ENCODE results near the gene REELD1.

Gene REELD1

DNA sequence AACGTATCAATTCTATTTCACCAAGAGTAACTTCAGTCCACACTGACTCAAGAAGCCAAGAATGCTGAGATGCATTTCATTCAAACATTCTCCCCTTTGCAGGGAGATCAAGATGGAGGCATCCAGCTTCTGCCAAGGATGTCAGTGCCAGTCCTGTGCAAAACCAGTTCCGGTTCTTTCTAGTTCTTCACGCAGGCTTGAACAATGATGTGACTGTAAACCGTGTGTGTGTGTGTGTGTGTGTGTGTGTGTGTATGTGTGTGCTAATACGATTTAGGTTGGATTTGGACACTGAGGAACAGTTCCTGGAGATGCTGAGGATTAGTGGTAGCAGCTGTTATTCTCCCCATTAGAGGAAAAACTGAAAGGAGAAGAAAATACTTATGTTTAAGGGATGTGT is at the start of gene REELD1:
Gene REELD1 (plus strand): TSS at position 301 of the 400 bp plus-strand sequence. CDS start 2,415 bp downstream, outside the sequence.
- no peak for DNase-seq (ENCODE audit: low read depth)

DNA sequence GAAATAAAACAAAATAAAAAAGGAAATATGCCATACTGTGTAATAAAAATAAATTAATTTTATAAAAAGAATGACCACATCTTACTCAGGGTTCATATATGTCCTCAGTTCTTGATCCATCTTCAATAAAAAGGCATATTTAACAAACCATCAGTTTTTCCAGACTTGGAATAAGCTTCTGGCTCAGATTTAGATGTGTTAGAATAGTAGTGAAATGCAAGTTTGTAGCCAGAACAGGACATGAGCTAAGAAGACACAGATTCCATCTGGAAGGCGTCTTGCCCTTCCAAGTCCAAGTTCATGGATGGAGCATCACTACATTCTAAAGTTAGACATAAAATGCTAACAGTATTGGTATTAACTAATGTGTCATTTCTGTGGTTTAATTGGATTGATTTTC is 49.1 kb upstream of the REELD1 start:
- DNase-seq (ENCODE audit: low read depth) = no peak

DNA sequence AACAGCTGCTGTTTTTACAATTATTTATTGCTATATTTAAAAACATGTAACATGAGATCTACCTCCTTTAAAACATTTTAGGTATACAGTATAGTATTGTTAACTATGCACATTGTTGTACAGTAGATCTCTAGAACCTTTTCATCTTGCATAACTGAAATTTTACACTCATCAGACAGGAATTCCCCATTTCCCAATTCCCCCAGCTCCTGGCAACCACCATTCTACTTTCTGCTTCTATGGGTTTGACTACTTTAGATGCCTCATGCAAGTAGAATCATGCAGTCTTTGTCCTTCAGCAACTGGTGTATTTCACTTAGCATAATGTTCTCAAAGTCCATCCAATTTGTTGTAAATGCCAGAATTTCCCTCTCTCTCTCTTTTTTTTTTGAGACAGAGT is 48.5 kb upstream of the REELD1 start:
- DNase-seq (ENCODE audit: low read depth) = peak; percentile 53

DNA sequence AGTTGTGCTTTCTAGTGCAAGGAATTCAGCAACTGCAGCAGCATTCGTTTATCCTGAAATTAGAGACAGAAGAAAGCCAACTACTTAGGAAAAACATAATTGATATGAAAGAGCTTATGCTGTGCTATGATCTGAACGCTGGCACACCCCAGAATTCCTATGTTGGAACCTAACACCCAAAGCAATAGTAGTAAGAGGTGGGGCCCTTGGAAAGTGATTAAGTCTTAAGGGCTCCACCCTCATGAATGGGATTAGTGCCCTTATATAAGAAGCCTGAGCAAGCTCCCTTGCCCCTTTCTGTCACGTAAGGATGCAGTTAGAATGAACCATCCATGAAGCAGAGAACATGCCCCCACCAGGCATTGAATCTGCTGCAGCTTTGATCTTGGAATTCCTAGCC is 44.2 kb upstream of the REELD1 start:
- no peak for DNase-seq (ENCODE audit: low read depth)

DNA sequence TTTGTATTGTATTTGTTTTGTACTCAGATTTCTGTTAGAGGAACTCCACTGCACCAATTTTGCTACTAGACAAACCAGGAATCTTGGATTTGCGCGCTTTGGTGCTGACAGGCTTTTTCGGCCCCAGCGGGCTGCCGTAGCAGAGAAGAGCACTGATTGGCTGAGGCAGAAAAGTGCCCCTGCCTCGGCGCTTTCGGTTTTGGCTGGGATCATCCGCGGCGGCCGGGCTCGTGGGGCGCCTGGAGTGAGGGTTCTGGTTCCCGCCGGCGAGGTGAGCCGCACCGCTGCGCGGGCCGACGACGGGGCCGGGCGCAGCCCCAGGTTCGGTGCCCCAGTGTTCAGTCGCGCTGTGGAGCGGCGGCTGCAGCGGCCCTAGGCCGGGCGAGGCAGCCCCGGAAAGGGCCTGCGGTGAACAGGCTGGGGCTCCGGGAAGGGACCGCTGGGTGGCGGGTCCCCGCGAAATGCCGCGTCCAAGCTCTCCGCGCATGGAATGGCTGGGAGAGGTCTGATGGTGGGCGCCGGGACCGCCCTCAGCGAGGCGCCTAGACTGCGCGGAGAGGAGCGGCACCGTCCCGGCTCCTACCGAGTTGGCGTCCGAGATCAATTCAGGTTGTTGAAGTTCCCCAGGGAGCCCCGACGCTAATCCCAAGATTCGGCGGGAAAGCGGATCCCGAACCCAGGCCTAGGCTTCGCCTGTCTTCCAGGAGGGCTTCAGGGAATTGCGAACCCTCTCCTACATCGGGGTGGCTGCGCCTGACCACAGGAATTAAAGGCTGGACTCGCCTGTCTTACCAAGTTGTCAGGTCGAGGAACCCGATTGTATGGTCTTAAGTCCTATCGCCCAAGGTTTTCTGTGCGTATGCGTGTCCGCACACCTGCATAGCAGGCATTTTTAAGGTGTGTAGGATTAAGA is 38.5 kb upstream of the REELD1 start, which contains the start of gene LSM6:
Gene LSM6 (plus strand): TSS at position 178 of the 913 bp plus-strand sequence. CDS start 7,204 bp downstream, outside the sequence.
- peak; percentile 83 for DNase-seq (ENCODE audit: low read depth)

DNA sequence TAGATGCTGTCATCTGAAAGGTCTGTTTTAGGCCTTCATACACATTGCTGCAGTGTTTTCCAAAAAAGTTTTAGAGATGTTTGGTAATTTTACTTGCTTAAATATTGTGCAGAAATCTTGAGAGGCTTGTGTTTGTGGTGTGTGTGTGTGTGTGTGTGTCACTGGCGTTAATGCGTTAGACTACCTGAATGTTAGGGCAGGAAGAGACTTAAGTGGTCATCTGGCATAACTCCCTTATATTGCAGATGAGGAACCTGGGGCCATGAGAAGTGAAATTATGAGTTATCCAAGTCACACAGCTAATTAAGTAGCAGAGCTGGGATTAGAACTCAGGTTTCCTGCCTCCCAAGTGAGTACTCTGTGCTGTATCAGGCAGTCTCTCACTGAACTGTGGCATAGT is 37.4 kb upstream of the REELD1 start:
- DNase-seq (ENCODE audit: low read depth) = no peak

DNA sequence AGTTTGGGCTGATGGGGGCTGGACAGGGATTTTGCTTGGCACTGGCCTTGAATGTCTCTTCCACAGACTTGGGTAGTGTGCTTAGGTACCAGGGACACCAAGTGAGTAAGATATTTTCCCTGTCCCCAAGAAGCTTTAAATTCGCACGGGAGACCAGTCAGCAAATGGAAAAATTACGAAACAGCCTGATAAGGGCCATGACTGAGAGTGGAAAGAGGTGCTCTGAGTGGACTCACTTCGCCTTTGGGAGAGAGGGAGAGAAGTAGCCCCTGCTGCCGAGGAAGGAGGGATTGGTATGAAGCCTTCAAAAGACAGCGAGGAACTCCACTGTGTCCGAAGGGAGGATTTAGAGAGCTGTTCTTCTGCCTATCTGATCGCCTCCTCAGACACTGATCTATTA is 36.2 kb upstream of the REELD1 start:
- no peak for DNase-seq (ENCODE audit: low read depth)

DNA sequence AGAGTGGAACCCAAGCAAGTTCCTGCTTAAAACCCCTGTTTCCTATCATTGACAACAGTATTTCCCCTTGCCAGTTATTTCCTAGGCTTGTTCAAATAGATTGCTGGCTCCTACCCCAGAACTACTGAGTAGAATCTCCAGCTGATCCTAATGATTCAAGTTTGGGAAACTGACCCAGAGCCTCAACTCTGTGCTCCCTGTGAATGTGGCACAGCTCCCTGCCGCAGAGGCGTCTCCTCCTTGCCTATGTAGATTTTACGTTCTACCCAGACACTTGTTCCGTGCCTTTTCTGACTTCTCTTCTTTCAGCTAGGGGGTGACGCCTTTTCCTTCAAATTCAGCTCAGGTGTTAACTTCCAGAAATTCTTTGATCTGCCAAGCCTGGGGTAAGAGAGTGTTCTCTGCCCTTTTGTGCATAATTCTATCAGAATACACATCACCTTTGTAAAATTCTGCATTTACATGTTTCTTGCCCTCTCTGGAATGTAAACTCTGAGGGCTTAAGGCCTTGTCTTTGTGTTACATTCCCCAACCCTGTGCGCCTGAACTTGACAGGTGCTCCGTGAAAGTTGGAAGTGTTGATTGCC is 34.5 kb upstream of the REELD1 start:
- no peak for DNase-seq (ENCODE audit: low read depth)

DNA sequence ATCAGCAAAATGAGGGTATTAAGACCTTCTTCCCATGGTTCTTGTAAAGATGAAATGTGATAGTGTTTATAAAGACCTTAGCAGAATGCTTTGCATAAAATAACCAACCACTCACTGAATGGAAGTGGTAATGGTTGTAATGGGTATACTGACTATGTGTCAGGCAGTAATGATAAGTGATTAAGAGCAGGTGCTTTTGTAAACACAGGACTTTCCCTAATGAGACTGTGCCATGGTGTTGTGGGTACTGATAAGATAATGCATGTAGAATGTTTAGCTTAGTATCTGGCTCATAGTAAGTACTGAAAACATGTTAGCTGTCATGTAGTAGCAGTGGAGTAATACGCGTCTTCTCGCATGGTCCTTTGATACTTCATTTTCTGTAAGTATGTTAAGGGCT is 31.9 kb upstream of the REELD1 start:
- no peak for DNase-seq (ENCODE audit: low read depth)

DNA sequence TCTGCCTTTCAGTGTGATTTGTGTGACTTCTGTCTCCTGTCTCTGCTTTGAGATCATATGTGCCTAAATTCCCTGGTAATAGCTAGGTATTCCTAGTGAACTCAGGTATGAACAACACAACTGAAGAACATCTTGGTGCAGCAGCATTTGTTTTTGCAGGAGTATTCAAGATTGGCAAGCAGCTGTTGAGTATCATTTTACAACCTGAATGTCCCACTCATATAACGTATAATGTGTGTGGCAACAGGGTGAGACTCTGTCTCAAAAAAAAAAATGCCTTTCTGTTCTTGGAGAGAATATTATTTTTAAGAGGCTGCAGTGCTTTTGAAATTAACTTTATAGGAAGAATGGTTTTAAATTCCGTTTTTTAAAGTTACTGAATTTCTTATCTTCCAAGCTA is 31.1 kb upstream of the REELD1 start:
- DNase-seq (ENCODE audit: low read depth) = no peak

DNA sequence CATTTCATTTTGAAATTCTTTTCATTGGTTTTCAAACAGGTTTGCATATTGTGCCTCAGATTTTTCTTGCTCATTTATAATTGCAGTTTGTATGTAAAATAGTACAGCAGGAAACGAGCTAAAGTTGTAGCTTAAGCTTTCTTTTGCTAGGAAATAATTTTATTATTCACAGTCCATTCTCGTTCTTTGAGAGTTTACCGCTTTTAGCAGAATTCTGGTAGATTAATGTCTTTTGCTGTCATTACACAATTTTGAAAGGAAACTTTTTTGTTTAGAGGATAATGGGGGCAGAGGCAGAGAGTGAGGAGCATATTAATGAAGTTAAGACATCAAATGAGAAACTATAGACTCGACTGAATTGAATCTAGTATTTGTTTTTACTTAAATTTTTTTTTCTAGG is 28.3 kb upstream of the REELD1 start:
- DNase-seq (ENCODE audit: low read depth) = no peak

DNA sequence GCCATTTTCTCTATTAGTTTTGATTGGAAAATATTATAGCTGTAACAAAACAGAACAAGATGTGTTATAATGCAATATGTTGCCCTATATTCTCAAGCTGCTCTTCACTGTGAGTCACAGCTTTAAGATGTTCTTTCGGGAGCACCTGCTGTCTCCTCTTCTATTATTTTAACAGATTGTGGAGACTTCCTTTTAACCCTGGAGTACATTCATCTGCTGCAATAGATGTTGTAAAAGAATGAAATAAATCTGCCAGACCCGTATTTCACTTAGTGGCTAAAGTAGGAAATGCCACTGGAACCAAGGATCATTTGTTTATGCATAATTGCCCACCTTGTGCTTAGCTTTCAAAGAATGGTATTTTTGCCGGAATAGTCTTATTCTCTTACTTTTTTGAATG is 27.7 kb upstream of the REELD1 start:
- DNase-seq (ENCODE audit: low read depth) = no peak

DNA sequence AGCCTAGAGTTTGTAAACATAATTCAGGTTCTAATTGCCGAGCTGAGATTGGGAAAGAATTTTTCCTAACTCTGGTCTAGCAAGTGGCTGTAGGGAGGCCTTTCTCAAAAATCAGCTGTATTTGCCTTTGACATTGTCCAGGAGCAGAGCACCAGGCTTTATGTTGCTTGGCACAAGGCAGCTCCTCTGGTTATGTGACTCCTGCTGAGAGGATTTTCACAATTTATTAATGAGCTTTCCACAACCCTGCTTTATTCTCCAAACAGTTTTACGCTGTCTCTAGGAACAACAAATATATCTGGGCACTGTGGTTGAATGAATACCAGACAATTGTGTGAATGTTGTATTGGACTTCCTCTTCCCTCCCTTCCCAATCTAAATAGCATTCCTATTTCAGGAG is 23.9 kb upstream of the REELD1 start:
- DNase-seq (ENCODE audit: low read depth) = no peak

DNA sequence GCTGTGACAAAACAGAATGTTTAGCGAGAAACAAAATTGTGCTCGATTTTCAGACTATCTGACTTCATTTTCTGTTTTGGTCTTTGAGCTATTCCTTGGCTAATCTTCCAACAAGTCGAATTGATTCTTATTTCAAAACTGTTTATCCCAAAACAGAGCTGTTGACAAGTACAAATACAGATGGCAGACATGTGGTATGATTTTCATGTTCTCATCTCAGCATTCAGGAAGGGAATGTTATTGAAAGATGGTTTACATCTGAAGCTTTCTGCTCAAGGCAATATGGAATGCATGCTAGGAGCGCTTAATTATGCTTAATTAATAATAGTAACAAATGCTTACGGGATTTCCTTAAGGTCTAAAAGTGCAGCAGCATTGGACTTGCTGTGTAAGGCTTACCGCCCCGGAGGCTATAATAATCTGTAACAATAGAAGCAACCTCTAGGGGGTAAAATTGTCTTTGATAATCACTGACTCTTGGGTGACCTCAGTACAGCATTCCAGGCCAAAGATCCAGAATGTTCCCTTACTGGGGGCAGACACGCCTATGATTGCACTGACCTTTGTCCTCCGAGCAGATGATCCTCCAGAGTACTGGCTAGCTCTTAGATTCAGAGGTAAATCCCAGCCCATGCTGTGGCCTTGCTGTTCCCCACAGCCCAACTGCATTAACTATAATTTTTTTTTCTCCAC is 22.4 kb upstream of the REELD1 start:
- DNase-seq (ENCODE audit: low read depth) = no peak

DNA sequence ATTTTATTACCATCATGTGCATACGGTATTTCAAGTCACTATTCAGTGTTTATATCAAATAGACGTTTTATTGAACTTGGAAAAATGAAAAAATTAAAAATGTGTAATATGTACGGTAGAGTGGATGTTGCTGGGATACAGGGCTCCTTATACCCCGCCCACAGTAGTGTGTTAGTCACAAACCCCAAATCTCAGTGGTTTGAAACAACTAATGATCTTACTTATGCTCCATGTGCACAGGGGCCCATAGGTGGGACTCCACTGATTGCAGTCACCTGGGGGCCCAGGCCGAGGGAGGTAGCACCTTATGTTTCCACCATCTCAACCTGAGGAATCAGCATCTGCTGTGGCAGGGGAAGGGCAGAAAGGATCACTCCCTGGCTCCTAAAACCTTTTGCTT is 20.7 kb upstream of the REELD1 start:
- peak; percentile 5 for DNase-seq (ENCODE audit: low read depth)

DNA sequence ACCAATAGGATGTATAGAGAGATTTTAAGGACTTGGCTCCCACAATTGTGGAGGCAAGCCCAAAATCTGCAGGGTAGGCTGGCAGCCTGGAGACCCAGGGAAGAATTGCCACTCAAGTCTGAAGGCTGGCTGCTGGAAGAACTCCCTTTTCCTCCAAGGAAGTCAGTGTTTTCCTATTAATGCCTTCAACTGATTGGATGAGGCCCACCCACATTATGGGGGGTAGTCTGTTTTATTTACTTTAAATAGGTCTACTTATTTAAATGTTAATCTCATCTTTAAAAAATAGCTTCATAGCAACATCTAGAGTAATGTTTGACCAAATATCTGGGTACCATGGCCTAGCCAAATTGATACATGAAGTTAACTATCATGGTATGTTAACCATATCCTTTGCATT is 20.1 kb upstream of the REELD1 start:
- no peak for DNase-seq (ENCODE audit: low read depth)

DNA sequence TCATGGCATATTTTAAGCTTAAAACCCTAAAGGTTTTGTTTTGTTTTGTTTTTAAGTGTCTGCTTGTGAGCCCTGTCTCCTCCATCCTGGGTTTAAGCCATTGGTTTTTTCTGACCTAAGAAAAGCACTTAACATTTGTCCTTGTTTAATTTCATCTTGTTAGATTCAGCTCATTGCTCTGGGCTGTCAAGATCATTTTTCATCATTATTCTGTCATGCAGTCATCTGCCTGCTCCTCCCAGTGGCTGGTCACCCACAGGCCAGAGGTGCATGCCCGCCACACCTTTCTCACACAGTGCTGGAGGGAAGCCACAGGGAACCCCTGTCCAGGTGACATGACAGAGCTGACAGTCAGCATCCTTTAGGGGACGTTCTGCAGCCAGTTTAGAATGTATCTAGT is 11.7 kb upstream of the REELD1 start:
- no peak for DNase-seq (ENCODE audit: low read depth)

DNA sequence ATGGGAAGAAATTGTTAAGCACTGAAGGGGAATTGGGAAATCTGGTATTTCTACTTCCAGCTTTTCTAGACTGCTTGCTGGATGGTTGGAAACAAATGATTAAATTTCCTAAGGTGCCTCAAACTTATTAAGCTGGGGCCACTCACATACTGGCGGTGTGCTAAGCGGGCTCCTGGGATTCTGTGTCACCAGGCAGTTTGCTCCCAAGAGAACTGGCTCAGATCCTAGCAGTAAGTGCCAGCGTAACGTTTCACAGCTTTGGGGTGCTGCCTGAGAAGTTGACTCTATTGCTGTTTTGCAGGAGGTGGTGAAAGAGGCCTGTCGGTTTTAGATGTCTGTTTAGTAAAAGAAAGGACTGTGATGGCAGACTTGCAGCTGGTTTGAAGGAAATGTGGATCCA is 6.9 kb upstream of the REELD1 start:
- DNase-seq (ENCODE audit: low read depth) = no peak

DNA sequence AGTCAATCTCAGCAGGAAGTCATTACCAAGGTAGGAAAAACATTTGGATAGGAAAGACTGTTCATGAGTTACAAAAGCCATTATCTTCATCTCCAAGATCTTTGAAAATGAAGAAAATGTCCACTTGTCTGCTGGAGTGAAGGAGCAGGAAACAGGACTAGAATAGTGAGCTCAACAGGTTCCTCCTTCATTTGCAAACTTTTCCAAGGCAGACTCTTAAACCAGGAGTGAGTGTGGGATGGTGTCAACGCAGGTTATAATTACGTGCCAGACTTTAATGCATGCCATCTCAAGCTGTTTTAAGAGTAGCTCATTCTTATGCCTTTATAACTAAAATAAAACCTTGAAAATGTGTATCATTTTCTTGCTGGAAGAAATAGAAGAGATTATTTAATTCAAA is 3.4 kb upstream of the REELD1 start:
- no peak for DNase-seq (ENCODE audit: low read depth)

DNA sequence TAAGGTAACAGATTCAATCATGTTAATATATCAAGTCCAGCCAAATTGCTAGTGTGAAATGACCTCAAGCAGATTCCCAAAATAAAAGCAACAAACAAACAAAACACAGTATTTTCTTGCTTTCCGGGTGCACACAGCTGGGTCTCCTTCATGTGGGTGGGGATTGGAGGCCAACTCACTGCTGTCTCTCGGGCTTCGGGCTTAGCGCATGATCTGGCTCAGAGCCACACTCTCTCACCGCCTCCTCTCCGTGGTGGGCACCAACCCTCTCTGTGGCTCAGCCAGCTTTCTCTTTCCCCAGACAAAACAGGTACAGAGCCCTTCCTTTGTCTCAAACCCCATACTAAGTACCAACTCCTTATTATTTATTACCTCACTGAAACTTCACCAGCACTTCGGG is 2.9 kb upstream of the REELD1 start:
- no peak for DNase-seq (ENCODE audit: low read depth)

DNA sequence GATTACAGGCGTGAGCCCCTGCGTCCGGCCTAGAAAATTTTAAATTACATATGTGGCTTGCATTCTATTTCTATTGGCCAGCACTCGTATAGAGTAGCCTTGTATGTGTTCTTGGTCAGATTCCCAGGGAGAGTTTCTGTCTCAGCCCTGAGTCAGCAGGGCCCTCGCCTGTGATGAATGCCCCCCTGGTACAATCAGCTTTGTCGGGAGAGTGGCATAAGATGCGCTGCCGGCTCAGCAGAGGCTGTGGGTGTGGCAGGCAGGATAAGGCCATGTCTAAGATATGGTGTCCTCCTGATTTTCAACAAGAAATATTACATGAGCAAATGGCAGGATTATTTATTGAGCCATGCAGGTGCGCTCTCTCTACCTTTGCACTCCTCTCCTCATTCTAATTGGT is 1.6 kb upstream of the REELD1 start:
- DNase-seq (ENCODE audit: low read depth) = peak; percentile 3

DNA sequence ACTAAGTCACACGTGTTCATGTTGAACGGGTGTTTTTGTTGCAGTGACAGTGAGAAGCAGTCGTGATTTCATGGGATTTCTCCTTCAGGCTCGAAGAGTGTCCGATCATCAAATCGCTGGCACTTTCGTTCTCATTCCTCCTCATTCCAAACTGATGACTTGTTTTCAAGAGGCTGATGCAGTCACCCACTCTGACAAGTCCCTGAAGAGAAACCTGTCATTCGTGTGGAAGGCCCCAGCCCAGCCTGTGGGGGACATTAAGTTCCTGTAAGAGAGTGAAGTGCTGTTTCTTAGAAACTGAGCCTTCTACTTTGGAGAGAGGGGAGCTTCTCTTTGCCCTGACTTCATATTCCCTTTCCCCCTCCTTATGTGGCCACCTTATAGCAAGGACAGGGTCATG is 8.0 kb downstream of the REELD1 start:
- no peak for DNase-seq (ENCODE audit: low read depth)

Data from stromal cell of bone marrow (primary cell).